Glomerular visceral epithelial cell (primary cell): ENCODE results near the gene TSEN34.
"Not testable (repeated sequence)": the region's sequence is repeated elsewhere in the genome, so short reads cannot be mapped to it uniquely, and the experiment has no call there.

Experiments used
- DNase-seq: peaks from one replicate; pipeline ENCODE4 v3.0.0-alpha.2; 2016; ENCODE audit errors: extremely low spot score

TSEN34 gene

DNA sequence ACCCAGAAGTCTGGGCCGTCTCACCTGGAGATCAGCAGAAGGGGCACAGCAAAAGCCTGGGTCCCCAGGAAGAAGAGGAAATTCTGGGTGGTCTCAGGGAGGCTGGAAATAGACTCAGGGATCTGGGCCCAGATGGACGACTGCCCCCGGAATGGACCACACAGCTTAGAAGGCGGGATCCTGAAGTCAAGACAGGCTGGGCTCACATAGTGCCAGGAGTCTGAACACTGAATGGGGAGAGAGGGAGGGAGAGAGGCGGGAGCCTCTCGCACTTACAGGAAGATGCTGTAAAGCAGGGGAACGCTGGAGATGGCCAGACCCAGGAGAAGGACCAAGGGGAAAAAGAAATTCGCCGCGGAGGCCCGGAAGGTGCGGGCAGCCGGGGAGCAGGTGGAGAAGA, 30.3 kb upstream of the TSEN34 start:
- peak; percentile 41 for DNase-seq

DNA sequence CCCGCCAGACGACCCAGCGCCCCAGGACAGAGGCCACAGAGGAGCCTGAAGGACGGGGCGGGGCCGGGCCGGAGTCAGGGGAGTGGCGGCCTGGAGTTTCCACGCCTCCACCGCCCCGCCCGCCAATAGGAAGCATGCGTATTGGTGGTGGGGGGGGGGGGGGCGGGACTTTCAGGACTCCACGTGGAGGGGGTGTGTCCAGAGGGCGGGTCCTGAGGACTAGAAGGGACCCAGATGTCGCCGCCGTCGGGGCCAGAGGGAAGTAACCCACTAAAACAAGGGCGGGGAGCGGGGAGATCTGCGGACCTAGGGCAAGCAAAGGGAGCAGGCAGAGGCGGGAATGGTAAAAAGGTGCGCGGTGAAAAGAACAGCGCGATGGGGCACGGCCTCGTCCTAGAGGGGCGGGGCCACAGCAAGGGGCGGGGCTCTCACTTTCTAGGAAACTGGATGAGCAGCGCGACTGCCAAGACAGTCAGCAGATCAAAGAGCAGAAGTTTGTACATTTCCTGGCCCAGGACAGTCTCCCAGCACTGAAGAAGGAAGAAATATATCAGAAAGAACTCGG, 28.8 kb upstream of the TSEN34 start:
- peak; percentile 70 for DNase-seq

DNA sequence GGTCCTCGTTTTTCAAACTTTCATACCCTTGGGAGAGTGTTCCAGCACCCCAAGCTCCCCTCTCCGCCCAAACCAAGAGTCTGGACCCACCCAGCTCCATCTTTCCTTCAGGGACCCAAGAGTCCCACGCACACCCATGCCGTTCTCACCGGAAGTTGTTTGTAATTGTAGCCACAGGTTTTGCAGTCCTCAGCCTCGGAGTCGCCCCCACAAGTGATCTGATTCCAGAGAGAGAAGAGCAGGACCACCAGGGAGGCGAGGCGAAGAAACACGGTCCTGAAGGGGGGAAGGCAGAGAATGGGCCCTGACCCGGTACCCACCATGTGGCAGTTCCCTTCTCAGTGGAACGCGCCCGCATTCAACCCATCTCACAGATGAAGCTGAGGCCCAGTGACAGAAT, 28.2 kb upstream of the TSEN34 start:
- no peak for DNase-seq

DNA sequence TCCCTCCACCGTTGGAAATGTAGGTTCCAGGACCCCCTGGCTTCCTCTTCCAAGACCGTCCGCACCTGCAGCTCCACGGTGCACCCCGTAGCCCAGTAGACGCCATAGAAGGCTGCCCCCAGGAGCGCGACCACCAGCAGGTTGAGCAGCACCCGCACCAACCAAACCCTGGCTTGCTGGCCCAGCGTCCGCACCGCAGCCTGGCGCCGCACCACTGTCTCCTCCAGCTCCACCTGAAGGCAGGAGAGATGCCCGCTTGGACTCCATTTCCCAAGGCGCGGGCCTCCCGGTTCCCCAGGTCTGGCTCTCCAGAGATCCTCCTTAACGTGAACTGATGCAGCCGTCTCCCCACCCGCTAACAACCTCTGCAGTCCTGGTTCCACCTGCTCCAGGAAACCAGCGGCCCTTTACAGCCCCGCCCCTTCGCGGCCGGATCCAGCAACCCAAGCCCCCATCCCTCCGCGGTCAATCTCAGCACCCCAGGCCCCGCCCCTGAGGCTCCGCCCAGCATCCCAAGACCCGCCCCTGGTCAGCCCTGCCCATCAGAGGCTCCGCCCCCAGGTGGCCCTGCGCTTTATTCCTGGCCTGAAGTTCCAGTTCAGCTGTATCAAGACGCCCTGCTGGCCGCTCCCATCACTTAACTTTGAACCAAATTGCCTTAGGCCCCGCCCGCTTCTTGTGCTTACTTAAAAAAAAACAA, 26.6 kb upstream of the TSEN34 start:
- DNase-seq: peak; percentile 66

DNA sequence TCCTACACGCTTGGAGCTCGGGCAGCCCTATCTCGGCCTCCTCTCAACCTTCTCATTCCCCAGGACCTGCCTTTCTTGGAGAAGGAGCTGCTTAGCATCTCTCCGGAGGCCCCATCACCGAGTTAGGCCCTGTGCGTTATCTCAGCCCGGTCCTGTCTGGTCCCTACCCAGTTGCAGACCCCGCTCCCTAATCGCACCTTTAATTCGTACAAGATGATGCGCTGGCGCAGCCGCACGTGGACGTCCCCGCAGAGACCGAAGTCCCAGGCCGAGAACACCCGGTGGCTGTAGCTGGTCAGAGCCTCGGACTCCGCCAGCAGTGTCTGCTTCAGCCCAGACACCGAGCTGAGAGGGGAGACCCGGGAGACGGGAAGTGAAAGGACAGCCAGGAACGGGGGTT, 25.9 kb upstream of the TSEN34 start:
- no peak for DNase-seq

DNA sequence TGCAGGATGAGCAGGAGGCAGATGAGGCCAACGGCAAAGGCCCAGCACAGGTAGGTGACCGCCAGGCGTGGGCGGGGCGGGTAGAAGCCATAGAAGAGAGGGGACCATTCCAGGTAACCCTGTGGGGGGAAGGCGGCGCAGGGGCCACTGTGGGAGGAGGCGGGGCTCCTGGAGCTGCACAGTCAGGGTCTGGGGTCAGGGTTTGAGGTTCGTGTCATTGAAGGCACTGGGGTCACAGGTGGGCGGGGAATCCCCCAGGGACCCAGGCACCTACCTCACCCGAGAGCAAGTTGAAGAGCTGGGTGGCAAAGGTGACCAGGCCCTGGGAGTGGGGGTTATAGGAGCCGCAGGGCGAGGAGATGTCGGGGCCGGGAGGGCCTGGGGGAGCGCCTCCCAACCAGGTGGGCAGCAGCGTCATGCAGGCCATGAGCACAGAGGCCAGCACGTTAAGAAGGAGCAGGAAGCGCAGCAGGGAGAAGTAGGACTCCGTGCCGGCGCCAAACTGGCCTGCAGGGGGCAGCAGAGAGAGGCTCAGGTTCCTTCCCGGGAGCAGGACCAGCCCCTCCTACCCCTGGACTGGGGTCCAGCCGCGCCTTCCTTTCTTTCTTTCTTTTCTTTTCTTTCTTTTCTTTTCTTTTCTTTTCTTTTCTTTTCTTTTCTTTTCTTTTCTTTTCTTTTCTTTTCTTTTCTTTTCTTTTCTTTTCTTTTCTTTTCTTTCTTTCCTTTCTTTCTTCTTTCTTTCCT, 22.8 kb upstream of the TSEN34 start:
- DNase-seq: peak; percentile 90

DNA sequence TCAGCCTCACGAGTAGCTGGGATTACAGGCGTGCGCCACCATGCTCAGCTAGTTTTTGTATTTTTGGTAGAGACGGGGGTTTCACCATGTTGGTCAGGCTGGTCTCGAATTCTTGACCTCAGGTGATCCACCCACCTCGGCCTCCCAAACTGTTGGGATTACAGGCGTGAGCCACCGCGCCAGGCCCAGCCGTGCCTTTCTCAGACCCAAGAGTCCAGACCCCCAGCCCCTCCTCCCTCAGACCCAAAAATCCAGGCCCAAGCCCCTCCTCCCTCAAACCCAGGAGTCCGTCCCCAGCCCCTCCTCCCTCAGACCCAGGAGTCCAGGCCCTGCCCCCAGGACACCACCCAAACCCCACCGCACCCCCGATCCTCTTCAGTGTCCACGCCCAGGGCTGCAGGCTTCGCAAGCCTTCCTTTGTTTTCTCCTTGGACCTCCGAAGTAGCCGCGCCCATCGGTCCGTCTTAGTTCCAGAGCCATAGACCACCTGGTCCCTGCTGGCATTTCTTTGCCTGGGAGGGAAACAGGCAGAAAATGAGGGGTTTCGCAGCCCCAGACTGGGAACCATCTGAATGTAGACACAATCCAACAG, 21.9 kb upstream of the TSEN34 start:
- DNase-seq: no peak

DNA sequence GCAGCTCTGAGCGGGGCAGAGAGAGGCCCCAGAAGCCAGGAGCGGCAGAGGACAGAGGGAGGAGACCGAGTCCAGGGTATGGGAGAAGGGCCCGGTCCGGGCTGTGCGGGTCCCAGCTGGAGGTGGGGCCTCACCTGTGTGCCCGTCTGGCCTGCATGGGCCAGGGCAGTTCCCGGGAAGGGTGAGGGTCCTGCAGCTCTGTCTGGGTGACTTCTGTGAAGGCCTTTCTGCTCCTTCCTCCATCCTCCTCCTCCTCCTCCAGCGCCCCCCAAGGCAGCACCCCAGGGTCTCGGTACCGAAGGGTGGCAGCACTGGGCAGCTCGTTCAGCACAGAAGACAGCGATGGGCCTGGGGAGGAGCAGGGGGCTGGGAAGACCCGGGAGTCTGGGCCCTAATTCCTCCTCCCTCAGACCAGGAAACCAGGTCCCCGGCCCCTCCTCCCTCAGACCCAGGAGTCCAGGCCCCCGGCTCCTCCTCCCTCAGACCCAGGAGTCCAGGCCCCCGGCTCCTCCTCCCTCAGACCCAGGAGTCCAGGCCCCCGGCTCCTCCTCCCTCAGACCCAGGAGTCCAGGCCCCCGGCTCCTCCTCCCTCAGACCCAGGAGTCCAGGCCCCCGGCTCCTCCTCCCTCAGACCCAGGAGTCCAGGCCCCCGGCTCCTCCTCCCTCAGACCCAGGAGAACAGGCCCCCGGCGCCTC, 19.2 kb upstream of the TSEN34 start:
- DNase-seq: not testable (repeated sequence)

DNA sequence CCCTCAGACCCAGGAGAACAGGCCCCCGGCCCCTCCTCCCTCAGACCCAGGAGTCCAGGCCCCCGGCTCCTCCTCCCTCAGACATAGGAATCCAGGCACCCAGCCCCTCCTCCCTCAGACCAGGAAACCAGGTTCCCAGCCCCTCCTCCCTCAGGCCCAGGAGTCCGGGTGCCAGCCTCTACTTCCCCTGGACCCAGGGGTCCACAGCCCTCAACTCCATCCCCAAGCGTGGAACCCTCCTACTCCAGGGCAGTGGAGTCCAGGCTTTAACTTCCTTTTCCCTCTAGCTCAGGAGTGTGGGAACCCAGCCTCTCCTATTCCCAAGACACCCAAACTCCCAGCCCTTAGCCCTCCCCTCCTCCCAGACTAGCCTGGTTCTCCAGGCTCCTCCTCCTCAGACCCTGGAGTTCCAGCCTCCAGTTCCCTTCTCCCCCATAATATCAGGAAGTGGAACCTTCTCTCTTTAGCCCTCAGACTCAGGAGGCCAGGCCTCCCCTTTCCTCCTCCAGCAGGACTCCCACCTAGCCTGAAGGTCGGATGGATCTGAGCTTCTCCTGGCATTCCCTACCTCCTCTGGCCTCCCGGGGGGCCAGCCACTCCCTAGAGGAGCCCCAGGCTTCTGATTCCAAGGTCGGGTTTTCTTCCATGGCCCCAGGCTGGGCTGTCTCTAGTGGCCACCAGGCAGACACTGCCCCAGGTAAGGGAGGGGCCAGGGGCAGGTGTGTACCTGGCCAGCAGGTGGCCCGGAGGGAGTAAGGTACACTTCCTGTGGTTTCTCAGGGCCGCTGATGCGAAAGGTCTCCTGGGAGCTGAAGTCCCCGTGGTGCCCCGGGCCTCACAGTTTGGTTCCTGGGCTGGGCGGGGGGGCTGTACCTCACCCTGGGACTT, 18.4 kb upstream of the TSEN34 start, which contains the start of gene TMC4:
TMC4 (minus strand) TSS at position 690 of the 888 bp plus-strand sequence; CDS start at position 647, 43 bp downstream.
- no peak for DNase-seq

DNA sequence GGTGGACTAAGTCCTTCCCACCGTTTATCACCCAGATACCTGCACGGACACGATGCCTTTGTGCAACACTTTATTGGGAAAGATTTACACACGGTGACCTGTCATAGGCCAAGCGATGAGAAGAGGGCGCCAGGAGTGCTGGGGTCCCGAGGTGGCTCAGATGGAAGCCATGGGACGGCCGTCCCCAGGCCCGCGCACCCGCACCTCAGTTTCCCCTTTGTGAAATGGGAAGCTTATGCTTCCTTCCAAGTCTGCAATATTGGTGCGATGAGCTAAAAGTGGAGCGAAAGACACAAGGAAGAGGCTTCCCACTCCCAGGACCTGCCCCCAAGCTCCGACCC, 17.8 kb upstream of the TSEN34 start:
- no peak for DNase-seq

DNA sequence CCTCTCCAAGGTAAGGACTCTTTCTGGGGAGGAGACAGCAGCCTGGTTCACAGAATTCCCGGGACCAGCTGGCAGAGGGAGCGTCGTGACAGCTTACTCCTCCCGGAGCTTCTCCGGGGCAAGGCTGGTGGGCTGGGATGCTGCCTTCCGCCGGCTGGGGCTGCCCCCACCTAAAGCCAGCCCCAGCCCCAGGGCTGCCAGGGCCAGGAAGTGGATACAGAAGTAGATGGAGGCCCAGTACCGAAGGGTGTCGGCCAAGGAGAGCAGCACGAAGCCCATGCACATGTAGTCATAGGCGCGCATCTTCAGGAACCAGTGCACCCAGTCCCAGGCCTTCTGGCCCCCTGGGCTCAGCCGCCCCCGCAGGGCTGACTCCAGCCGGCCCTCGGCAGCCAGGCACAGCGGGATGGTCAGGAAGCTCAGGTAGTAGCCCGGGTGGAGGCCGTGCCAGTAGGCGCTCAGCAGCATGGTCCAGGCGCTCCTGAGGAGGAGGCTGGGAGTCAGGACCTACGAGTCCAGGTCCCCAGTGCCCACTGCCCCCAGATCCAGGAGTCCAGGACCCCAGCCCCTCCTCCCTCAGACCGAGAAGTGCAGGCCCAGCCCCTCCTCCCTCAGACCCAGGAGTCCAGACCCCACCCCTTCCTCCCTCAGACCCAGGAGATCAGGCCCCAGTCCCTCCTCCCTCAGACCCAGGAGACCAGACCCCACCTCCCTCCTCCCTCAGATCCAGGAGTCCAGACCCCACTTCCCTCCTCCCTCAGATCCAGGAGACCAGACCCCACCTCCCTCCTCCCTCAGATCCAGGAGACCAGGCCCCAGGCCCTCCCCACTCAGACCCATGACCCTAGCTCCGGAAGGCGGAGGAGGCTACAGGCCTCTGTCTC, 16.9 kb upstream of the TSEN34 start:
- DNase-seq: no peak

DNA sequence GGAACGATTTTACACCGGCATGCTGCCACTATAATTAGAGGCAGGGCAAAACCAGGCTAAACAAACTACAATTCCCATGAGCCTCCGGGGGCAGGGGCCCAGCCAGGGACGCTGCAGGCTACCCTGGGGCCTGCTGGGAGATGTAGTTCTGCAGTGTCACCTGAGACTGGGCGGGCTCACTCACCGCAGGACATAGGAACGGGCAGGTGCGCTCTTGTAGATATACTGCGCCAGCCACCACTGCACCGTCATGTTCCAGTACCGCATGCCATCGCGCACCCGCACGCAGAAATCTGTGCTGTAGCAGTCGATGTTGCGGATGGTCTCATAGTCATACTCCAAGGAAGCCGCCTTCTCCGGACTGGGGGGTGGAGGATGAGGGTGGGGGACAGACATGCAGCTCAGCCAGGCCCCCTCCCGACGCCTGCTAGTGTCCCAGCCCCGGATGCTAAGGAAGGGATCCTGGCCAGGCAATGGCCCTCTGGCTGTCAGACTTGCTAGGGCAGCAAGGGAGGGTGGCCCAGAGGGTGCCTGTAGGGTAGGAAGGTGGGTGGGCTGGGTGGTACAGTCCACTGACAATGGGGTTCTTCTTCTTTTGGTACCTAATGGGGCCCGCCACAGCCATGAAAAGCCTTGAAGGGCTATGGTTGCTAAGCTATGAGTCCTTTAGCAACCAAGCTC, 12.4 kb upstream of the TSEN34 start:
- DNase-seq: no peak

DNA sequence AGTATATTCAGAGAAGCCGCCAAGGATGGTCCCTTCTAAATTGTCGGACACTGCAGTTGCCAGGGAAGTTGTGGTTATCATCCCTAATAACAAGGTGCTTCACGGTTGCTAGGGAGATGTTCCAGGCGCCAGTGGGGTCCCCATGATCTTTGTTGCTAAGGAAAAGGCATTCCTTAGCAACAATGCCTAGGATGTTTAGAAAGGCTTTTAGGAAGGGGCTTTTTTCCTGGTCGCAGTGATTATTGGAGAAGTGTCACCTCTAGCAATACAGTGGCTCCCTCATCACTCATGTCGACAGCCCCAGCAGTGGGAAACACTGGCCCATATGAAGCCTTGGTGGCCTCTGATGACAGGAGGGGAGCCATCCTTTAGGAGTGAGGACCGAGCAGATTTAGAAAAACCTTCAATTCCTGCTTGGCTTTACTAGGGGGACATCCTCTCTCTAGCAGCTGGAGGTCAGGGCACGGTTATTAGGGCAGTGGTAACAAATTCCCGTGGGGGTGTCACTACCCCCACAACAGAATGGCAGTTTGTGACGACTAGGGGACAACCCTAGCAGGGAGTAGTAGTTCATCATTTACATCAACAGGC, 11.8 kb upstream of the TSEN34 start:
- no peak for DNase-seq

DNA sequence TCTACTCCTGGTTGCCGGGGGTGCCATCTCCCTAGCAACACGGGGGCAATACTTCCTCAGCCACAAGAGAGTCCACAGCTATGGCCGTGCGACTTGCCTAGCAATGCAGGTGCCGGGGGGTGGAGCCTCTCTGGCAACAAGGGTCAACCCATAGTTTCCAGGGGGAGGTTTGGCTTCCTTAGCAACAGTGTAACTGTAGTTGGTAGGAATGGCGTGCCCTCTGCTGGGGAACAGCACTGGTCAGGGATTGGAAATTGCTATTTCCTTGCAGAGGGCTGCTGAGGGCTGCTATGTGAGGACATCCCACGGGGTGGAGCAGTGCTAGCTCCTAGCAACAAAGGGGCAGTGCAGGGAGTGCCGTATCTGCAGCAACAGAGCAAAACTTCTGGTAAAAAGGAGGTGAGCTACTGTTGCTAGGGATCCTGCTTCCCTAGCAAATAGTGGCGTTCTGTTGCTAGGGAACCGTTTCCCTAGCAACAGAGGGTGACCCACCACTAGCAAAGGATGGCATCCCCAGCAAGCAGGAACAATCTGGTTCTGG, 11.1 kb upstream of the TSEN34 start:
- DNase-seq: peak; percentile 37

DNA sequence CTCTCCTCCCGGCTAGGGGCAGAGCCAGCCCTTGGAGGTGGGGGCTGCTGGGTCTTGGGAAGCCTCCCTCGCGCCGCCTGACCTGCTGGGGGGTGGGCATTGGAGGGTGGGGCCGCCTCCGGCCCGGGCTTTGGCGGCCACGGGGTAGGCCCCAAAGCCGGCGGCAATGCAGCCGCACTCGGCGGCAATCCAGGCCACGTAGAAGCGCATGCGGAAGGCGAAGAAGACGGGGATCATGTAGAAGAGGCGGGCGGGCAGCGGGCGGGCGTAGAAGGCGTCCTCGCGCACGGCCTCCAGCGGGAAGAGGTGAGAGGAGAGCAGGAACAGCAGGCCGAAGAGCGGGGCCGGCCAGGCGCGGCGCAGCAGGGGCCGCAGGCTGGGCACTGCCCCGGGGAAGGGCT, 10.4 kb upstream of the TSEN34 start:
- DNase-seq: no peak

DNA sequence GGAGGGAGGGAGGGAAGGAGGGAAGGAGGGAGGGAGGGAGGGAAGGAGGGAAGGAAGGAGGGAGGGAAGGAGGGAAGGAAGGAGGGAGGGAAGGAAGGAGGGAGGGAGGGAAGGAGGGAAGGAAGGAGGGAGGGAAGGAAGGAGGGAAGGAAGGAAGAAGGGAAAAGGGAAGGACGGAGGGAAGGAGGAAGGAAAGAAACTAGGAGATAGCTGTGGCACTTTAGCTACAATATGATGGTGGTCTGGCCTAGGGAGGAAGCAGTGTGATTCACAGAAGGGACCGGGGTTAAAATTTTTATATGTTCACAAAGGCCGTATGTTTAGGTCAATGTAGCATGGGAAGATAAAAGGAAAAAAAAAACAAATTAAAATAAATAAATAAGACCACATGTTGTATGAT, 9.2 kb upstream of the TSEN34 start:
- not testable (repeated sequence) for DNase-seq

DNA sequence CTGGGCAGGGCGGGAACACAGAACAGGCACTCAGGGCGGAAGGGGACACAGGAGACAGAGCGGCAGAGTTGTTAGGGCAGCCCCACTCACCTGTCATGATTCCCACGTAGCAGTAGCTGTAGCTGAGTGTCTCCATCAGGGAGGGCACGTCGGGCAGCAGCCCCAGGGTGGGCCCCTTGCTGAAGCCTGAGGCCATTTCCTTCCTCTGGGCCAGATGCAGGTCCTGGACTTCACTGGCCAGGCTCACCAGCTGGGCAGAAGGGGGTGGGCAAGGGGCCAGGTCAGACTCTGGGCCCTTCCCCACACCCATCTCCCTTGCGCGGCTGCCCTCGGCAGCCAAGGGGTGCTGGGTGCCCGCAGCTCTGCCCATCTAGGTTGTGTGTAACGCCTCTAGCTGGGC, 7.7 kb upstream of the TSEN34 start:
- no peak for DNase-seq

DNA sequence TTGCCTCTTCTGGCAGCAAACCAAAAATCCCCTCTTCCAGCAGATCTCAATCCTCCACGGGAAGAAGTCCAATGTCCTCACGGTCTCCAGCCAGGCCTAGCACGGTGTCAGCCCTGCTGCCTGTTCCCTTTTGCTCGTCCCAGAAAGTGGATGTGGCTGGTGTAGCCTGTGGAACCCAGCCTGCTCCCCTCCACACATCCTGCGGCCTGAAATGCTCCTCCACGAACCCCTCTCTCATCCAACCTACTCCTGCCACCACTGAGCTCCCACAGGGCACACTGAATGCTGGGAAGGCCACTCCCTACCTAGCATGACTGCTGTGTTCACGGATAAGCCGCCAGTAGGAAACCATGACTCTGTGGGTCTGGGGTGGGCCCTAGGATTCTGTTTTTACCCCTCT, 4.8 kb upstream of the TSEN34 start:
- DNase-seq: no peak

DNA sequence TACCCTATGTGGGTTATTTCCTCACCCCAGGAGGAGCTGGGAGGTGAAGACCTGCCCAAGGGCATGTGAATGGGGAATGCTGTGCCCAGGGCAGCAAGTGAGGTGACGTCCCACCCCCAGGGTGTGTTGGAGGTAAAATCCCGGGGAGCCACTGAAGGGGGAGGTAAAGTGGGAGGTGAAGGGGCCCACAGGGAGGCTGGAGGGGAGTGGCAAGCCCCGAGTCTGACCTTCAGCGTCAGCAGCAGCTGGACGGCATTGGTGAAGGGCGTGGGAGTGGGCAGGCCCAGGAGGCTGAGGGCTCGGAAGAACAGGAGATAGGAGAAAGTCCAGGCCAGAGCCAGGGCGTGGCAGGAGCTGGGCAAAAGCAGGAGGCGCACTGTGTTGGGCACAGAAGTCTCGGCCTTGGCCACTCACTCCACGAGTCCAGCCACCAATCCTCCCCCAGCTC, 4.2 kb upstream of the TSEN34 start:
- no peak for DNase-seq
